ENCODE results near the gene COPA. TPM values are rescaled to one million over a fixed set of nuclear protein-coding genes. Genes with fewer than 3 reads are reported as not detected.

COPA gene
- total RNA-seq, 1 experiment from 2014 or later: 118 TPM

- Histone ChIP-seq H3K4me2 (ENCODE audit: insufficient read depth, insufficient read length, low read length) (no peak overlapping the region), H2AFZ (ENCODE audit: low read length) (no peak overlapping the region), H3K56ac (ENCODE audit: insufficient read length, low read depth, low read length) (no peak overlapping the region), H3K79me1 (ENCODE audit: insufficient read depth, low read depth, low read length, poor library complexity, severe bottlenecking) (no peaks in the 10 kb centered on the region), H3T11ph (ENCODE audit: low read length) (no peak overlapping the region), H4K20me1 (ENCODE audit: control insufficient read depth, insufficient read depth, insufficient read length) (no peaks in the 10 kb centered on the region), H3K18ac (ENCODE audit: insufficient read length, low read depth, low read length) (no peak overlapping the region), H3K23ac (ENCODE audit: insufficient read length, low read depth, low read length) (no peak overlapping the region), H2BK20ac (ENCODE audit: low read depth, low read length, poor library complexity, severe bottlenecking) (no peak overlapping the region), H4K8ac (replicated peaks; ENCODE audit: insufficient read length, low read depth, low read length) (no peak overlapping the region), H4K91ac (ENCODE audit: insufficient read length, low read depth, low read length) (no peak overlapping the region), H3K4ac (ENCODE audit: low read depth, low read length) (no peak overlapping the region), H3K23me2 (ENCODE audit: insufficient read length, low read depth, low read length, poor library complexity, severe bottlenecking) (no peaks in the 10 kb centered on the region), H4K5ac (ENCODE audit: insufficient read length, low read depth, low read length) (no peak overlapping the region), H2BK15ac (ENCODE audit: low read depth, low read length) (no peak overlapping the region), H3K14ac (ENCODE audit: insufficient read depth, low read length) (no peak overlapping the region), H2BK5ac (ENCODE audit: insufficient read length, low read length) (no peak overlapping the region), H2AK5ac (ENCODE audit: insufficient read length, low read length) (no peak overlapping the region), H3K9me3 (ENCODE audit: control insufficient read depth, low read depth, low read length) (no peaks in the 10 kb centered on the region), H2BK12ac (ENCODE audit: insufficient read length, low read depth, low read length) (no peak overlapping the region), H3K4me1 (ENCODE audit: insufficient read depth, low read length) (no peaks in the 10 kb centered on the region), H3K9ac (ENCODE audit: extremely low read depth, insufficient read length, low read length) (no peak overlapping the region), H3K27ac (ENCODE audit: insufficient read length, low read depth, low read length) (no peak overlapping the region), H2BK120ac (ENCODE audit: low read depth, low read length, poor library complexity, severe bottlenecking) (no peak overlapping the region), H3K27me3 (ENCODE audit: insufficient read depth, low read length) (no peaks in the 10 kb centered on the region), H3K79me2 (ENCODE audit: insufficient read depth, low read length) (no peaks in the 10 kb centered on the region)
- DNase-seq: no peak
- Mint-ChIP-seq H3K4me1 (no peaks in the 10 kb centered on the region), H3K9me3 (no peaks in the 10 kb centered on the region), H3K36me3 (ENCODE audit: insufficient read depth in 1 of 3, low read depth in 3 of 3) (peaks cover 11 to 68% (median 68%) of the 10 kb centered on the region in 3 experiments; a peak in 6 of 7 replicates), H3K27ac (no peak overlapping the region), H3K27me3 (ENCODE audit: low read depth) (no peaks in the 10 kb centered on the region), H3K4me3 (no peak overlapping the region)
- no peak for TF ChIP-seq CTCF (conservative IDR thresholded peaks at IDR 0.05)
Measured at GRCh38 chr1:160332516-160332915, 10.5 kb downstream of the COPA start.

Measured in H9 (cell line).